Left hindlimb (tissue), 1 donor: Measurements from ENCODE around the gene ACACA.
A peak's percentile ranks its signal among the peaks of the same experiment; 100 is the strongest.

Experiments used
- DNase-seq: peaks from one replicate; pipeline ENCODE4 v3.0.0-alpha.2; 2018

ACACA gene

DNA sequence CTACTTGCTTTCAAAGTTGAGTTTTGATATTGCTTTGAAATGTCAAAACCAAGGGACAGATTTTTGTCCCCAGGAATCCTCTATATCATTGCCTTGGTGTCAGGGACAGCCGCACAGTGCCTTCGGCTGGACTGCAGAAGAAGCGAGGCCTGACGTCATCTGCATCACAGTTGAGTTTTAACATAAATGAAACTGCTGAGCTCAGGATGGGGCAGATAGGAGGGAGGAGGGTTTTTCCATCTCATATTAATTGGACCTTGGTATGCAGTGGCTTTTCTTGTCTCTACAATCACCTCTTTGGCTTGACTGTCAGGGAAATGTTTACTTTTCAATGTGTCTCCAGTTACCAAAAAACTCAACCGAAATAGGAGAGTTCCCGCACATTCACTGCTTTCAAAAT lies 346.5 kb downstream of the ACACA start:
- no peak for DNase-seq

DNA sequence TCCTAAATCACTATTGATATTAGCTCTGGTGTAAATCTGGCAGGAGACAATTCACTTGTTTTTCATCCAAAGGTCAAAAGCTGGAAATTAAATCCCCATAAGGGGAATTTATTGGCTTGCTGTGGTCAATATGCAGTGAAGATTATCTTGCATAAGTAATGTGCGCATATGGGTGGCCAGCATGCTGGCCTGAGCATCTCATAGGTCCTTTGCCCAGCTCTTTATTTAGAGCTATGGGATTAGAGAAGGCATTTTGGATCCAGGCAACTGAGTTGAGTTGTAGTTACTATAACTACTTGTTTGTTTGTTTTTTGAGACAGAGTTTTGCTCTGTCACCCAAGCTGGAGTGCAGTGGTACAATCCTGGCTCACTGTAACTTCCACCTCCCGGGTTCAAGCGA lies 347.1 kb downstream of the ACACA start:
- no peak for DNase-seq

DNA sequence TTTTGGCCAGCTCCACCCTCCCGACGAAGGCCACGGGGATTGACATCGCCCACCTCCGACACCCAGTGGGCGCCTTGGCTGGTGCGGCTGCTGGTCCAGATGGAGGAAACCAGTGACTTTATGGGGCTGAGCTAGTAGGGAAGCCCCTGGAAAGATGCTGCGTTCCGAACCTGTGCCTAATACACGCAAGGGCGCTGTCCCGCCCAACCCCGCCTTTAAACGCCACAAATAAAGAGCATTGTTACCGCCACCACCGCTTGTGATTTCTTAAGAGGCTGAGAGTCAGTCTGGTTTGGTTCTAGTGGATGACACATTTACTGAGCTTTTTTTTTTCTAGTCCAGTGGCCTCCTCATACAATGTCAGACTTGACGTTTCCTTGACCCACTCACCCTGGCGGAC lies 350.0 kb downstream of the ACACA start:
- no peak for DNase-seq

DNA sequence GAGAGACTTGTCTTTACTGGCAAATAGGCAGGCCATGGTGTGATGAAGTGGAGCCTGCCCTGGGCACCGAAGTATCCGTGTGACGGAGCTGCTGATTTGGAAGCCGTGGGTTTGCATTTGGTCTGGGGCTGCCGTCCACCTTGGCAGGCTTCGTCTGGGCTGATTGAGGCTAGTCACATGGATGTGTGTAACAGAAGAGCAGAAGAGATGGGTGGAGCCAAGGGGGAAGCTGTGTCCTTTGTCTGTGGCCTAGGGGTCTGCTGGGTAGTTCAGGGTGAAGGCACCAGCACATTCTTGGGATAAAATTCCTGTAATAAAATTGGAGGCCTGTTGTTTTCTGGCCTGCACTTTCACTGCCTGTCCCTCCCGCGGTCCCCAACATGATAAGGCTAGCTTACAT lies 351.7 kb downstream of the ACACA start:
- no peak for DNase-seq

DNA sequence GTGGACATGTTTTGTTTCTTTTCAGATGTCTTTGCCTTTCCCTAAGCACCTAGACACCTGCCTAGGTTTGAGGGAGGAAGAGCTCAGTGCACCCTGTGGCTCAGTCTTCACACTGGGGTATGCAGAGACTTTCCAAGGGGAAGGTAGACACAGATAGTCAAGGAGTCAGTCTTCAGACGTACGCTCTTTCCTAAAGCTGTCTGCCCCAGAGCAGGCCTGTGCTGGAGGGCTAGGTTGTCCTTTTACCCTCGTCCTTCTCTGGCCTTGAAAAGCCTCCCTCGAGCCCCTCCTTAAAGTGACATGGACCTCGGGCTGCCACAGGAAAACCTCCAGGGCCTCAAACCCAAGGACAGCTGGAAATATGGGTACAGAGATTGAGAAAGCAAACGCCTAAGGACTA lies 354.2 kb downstream of the ACACA start:
- DNase-seq: no peak

DNA sequence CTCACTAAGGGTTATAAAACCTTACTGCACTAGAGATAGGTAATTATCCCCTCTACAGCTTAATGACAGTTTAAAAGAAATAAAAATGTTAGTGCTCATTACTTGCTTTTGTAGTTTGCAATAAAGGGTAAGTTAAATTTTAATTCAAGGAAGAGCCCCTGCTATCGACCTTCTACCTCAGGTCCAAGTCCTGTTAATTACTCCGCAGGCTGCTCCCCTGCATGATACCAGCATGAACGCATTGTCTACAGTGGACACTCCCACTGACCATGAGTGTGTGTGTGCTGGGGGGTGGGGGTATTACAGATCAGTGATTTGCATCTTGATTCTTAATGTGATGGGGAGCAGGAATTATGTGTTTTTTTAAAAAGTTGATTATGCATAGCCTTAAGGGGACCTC lies 354.8 kb downstream of the ACACA start:
- DNase-seq: no peak

DNA sequence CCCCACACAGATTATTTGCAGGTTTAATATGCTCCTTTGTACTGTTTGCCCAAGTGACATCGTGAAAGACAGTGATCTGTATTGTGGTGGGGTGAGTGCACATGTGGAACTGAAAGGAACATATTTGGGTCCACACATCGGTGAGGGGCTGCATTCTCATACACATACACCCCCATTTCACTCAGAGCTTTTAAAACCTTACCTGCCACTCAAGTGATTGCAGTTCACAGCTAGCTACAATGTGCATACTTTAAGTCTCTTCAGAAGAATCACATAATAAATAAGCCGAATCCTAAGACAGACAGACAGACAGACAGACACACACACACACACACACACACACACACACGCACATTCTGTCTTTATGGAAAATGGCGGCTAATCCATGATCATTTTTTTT lies 355.3 kb downstream of the ACACA start:
- no peak for DNase-seq

DNA sequence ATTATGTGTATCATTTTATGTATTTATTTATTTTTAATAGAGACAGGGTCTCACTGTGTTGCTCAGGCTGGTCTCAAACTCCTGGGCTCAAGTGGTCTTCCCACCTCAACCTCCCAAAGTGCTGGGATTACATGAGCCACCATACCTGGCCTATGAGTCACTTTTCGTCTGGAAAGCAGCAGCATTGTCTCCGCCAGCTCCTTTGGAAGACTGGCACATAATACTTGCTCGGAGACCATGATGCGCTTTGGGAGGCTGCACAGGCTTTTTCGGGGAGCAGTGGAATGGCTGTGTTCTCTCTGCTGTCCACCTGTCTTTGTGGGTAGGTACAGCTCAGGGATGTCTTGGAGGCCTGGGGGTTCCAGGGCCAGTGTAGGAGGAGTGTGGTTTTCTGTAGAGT lies 355.7 kb downstream of the ACACA start:
- DNase-seq: no peak

DNA sequence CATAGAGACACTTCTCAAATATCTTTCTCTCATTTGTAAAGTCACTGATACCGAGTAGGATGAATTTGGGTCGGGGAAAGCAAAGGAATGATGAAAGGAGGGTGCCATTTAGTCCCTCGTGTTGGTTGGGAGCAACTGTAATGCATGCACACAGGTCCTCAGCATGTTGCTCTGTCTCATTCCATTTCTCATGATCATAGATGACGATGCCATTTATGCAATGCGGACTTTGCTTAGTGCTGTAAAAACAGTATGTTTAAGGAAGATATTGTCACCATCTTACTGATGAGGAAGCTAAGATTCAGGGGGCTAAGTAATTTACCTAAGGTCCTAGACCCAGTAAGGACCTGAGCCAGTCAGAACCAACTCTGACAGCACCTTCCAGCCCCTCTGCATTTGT lies 357.8 kb downstream of the ACACA start:
- DNase-seq: no peak

DNA sequence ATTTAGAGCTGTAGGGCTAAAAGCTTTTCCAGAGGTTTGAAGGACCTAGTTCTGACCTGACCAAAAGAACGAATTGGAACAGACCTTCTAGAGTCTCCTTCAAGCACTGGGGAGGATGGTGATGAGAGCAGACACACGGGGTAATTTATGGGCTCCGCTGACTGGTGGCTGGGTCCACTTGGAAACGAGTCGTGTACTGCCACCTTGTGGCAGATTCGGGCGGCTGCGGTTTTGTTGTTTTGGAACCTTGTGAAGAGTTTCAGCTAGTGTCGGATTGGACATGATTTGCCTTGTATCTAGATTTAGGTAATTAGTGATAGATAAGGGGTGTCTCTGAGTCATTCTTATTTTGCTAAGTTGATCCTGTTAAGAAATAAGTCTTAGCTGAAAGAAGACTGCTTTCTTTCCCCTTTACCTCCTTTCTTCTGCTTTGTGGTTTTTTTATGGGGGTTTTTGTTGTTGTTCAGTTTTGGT lies 359.0 kb downstream of the ACACA start:
- peak; percentile 83 for DNase-seq

DNA sequence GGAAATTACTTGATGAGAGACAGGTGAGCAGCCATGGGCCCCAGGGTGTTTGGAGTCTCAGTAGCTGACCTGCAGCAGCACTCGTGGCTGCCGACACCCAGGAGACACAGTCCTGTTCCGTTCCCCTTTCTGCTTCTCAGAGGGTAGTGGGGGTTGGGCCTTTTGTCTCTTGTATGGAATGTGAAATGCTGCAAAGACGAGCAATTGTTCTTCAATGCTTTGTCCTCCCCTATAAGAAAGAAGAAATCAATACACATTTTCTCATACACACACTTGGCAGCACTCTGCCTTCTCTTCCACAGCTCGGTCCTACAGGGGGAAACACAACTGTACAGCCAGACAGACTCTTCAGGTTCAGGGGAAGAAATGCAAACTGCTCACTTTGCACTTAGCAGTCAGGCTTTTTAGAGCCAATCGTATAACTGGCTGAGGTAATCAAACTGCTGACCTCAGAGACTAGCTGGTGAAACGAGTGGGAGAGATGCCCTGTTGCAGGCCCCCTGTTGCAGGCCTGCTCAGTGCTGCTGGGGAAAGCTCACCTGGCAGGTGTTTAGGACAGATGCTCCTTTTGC lies 361.2 kb downstream of the ACACA start:
- DNase-seq: no peak

DNA sequence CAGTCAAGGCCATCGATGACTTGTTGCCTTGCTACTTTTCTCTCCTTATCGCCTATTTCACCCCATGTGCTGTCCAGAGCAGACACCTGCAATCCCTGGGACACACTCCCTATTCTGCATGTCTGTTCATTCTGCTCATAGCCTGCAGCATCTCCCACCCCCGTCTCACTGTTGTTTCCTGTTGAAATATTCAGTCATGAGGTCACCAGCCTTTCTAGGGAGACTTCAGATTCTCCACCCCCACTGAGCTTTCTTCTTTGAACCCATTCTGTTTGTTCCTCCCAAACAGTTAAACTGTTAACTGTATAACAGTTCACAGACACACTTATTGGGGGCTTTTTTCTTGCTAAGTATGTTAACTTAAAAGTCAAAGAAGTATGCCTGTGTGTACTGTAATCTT lies 363.4 kb downstream of the ACACA start:
- DNase-seq: no peak

DNA sequence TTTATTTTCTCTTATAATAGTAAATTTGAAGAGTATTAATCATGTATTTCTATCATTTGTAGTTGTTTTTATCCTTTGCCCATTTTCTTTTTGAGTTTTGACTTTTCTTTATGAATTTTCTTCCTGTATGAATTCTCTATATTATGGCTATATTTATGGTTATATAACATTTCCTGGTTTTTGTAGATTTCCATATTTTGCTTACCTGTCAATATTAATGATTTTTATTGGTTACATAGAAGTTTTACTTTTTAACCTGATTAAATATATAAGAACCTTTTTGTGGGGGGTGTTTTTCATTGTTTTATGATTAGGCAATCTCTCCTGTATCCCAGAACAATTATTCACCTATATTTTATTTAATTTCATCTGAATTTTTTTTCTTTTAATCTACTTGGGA lies 364.7 kb downstream of the ACACA start:
- no peak for DNase-seq

DNA sequence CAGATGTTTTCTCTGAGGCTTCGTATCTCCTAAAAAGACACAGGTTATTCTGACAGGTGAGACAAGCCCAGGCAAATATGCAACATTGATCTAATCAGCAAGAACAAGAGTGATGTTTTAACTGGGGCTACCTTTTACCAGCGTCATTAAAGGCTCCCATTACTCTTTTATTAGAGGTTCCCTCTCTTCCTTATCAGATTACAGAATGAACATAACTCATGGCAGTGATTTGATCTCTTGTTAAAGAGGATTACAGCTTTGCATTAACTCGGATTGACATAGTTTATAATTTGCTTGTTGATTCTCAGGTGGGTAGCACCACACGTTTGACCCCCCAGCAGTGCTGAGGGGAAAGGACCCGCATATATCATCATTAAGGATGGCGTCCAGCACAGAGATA lies 367.4 kb downstream of the ACACA start:
- no peak for DNase-seq

DNA sequence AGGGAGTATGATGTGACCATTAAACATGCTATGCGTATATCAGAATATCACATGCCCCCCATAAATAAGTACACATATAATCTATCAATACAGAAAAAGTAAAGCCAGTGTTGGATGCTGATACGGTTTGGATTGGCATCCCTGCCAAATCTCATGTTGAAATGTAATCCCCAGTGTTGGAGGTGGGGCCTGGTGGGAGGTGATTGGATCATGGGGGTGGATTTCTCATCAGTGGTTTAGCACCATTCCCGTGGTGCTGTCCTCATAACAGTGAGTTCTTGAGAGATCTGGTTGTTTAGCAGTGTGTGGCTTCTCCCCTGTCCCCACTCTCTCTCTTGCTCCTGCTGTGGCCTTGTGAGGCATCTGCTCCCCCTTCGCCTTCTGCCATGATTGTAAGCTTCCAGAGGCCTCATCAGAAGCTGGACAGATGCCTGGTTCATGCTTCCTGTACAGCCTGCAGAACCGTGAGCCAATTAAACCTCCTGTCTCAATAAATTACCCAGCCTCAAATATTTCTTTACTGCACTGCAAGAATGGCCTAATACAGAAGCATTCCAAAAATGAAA lies 369.0 kb downstream of the ACACA start:
- no peak for DNase-seq
